SK-MEL-5 (cell line): ENCODE data around the gene CTNNBL1. TPM values are rescaled to one million over a fixed set of nuclear protein-coding genes. Genes with fewer than 3 reads are reported as not detected.

Source experiments
- DNase-seq: peaks from one replicate; pipeline ENCODE4 v3.0.0-alpha.2; 2016; ENCODE audit warnings: low read depth, low spot score
- in situ Hi-C: cut with HindIII; loops from 2 replicates; pipeline ENCODE4 v1.10.0; 2016; ENCODE audit warnings: low sequenced_read_pairs, high pct_unique_total_duplicates, low pct_unique_long_range_greater_than_20kb
- total RNA-seq: library from RNA; depleted of rRNA; stranded (reverse); fragments of >200 nt; shearing (Covaris generic); gene quantifications from 2 replicates; pipeline ENCODE4 v1.2.3, GENCODE V29; 2014

Gene CTNNBL1
- total RNA-seq, 1 experiment from 2014 or later = 38.7 TPM

GRCh38 chr20:37871751-37872150 lies 177.9 kb downstream of the CTNNBL1 start:
- in situ Hi-C loops = no loop called here
- DNase-seq = no peak

DNA sequence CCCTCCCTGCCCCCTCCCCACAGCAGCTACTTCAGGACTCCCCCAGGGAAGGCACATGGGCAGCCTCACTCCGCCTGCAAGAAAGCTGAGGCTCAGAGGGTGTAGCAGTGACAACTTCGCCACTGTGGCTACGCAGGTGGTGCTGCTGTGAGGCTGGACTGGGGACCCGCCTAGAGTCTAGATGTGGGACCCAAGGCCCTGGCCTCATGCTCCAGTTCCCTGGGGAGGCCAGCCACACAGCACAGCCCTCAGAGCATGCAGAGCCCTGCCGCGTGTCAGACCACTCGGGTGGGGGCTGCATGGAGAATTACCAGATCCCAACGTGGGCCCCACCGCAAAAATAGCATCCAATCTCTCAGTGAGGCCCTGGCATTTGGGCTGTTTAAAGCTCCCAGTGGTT lies 178.3 kb downstream of the CTNNBL1 start:
- DNase-seq = no peak
- in situ Hi-C loops = no loop called here

DNA sequence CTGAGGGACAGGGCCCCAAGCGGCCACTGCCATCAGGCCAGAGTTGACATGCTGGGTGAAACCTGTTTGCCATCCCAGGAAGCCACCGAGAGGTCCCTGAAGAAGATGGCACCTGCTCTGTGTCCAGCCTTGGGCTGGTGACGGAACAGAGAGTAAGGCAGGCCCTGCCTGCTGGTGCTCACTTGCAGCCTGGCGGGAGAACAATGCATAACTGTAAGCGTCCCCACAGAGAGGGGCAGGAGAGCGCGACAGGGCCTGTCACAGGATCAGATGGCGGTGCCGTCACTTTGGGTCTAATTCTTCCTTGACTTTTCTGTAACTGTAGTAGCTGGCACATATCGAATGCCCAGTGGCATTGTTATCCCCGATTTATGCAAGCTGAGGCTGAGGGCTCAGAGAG lies 180.1 kb downstream of the CTNNBL1 start:
- DNase-seq = no peak
- in situ Hi-C loops = no loop called here

DNA sequence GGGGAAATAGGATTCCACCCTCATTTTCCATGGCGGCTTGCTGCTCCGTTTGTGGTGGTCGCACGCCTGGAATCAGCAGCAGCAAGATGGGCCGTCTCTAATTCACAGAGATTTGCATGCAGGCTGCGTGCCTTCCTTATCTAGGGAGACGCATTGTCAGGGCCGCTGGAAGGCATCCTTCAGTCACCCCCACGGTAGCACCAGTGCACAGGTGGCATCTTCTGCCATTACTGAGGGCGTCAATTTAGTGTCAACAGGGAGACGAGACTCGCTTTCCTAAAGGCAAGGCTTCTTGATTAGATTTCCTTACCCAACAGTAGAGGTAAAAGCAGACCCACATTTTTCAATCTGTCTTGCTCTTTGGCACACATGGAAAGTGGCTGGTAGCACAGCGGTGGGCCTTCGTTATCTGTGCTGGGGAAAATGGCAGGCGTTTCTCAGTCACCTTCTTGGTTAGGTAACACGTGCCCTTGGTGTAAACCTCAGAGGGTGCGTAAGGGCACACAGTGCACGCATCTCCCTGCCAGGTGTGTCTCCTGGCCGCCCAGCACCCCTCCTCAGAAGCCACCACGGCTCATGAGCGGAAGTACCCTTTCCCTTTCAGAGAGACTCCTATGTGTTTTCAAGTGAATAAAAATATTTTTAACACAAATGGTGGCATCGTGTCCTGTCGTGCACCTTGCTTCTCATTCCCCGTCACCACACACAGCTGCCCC lies 181.8 kb downstream of the CTNNBL1 start:
- in situ Hi-C loops = no loop called here
- DNase-seq = no peak

GRCh38 chr20:37876863-37877262 lies 183.0 kb downstream of the CTNNBL1 start:
- DNase-seq = no peak
- in situ Hi-C loops = no loop called here

DNA sequence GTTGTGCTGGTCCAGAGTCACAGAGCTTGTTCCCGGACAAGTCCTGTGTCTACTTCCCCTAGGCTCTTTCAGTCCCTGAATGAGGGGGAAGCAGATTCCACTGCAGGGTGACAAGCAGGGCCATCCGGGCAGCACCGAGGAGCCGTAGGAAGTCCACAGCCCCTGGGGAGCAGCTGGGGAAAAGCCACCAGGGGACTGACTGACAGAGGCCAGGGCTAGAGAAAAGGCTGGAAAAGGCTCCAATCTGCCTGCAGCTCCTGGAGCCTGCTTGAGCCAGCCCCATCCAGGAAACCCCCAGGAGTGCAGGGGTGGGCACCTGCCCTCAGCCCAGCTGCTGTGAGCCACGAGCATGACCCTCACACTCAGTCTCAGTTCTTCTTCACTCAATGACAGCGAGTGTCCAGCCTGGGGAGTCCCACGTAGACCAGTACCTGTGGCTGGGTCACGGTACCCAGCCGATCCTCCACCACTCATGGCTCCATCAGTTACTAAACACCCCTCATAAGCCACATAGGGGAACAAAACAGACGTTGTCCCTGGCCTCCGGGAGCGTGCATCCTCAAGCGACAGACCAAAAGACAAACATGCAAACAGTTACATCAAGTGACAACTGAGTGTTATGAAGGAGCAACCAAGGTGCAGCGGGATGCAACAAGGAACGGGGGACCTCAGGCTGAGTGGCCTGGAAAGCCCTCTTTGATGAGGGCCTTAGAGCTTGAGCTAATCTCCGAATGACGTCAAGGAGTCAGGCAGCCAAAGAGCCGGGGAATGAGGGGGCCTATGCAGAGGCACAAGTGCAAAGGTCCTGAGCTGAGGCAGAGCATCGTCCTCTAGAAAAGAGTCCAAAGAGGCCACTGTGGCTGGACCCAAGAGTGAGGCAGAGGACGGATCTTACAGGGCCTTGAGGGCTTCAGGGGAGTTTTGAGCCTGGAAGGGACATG lies 184.3 kb downstream of the CTNNBL1 start:
- in situ Hi-C loops = no loop called here

GRCh38 chr20:37878835-37879599 lies 185.2 kb downstream of the CTNNBL1 start:
- in situ Hi-C loops = no loop called here
- DNase-seq = no peak

More for the DNA sequence above, 184.3 kb downstream of the CTNNBL1 start:
- DNase-seq = no peak

DNA sequence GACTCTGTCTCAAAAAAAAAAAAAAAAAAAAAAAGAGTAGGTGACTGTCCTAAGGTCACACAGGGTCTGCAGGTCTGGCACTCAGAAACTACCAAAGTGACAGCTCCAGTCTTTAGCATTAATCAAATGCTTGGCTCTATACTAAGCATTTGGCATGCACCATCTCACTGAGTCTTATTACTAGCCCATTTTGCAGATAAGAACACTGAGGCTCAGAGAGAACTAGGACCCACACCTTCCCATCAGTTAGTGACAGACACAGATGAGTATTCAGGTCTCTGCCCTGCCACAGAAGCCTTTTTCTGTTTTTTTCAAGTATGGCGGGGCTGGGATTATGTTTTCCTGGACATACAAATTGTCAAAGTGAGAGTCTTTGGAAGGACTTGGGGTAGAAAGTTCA lies 186.0 kb downstream of the CTNNBL1 start:
- in situ Hi-C loops = no loop called here
- no peak for DNase-seq

DNA sequence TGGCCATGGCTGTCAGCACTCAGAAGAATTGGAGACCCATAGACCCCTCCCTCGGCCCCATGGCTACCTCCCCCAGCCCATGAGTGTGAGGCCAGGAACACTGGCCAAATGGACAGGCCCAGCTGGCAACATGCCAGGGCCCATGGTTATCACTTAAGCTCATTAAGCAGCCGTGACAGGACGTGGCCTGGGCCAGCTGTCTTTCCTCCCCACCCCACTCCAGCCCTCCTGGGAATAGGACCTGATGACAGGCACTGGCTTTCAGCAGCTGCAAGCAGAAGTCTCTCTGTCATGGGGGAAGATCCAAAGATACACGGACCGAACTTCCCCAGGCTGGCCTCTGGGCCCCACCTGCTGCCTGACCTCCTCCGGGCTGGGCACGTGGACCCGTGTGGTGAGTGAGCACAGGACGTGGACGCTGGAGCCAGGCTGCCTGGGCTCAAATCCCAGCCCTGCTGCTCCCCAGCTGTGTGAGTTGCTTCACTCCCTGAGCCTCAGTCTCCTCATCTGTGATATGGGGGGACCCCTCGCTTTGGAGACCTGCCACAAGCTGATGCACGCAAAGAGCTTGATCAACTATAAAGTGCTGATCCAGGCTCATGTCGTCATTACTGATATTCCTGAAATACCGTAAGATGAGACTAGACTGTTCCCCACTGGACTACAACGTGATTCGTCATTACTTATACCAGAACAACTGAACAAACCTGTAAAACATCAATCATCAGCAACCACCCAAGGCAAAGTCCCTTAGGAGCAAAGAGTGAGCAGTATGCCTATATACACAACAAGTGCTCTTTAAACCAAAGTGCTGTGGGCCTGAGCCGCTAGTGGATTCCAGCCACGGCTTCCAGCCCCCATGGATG lies 187.1 kb downstream of the CTNNBL1 start:
- in situ Hi-C loops = no loop called here
- DNase-seq = no peak

DNA sequence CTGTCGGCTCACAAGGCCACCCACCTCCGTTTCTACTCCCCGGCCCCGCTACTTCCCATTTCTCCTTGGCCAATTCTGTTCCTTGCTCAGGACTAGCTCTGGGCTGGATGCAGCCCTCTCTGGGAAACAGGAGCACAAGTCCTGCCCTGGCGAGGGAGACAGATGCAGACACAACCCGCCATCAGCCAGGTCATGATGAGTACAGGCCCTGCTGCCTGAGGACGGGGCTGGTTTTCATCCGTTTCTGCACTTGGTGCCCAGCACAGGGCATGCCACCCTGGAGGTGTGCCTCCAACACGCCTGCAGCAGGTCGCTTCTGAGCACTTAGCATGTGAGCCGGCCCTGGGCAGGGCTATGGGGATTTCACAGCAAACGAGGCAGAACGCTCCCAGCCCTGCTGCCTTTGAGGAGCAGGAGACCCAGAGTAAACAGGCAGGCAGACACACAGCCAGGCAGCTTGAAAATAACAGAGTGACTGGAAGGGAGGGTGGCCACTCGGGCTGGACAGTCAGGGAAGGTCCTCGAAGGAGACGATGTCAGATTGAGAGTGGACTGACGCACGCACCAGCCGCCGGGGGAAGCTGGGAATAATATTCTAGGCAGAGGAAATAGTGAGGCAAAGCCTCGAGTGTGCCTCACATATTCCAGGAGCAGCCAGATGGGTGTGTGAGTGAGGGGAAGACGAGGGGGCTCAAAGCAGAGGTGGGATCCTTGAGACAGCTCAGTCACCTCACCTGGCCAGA lies 187.9 kb downstream of the CTNNBL1 start:
- in situ Hi-C loops = no loop called here
- DNase-seq = no peak

- in situ Hi-C loops = no loop called here
- no peak for DNase-seq
Measured at GRCh38 chr20:37882961-37883712, 189.3 kb downstream of the CTNNBL1 start.

DNA sequence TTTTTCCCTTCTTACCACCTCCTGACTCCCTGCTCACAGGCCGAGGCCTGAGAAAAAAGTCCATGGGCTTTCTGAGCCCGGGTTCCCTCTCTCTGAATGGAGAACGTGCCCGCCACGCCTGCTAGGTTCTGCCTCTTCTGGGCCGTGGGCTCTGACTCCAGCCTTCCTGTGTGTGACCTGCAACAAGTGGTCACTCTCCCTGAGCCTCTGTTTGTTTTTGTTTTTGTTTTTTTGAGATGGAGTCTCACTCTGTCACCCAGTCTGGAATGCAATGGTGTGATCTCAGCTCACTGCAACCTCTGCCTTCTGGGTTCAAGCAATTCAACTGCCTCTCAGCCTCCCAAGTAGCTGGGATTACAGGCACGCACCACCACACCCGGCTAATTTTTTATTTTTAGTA lies 191.2 kb downstream of the CTNNBL1 start:
- DNase-seq = no peak
- in situ Hi-C loops = no loop called here

GRCh38 chr20:37885593-37886503 lies 192.0 kb downstream of the CTNNBL1 start:
- DNase-seq = no peak
- in situ Hi-C loops = no loop called here

GRCh38 chr20:37886851-37887297 lies 193.0 kb downstream of the CTNNBL1 start:
- no peak for DNase-seq
- in situ Hi-C loops = no loop called here

- DNase-seq = no peak
- in situ Hi-C loops = no loop called here
Measured at GRCh38 chr20:37888641-37889040, 194.8 kb downstream of the CTNNBL1 start.
